ENCODE measurements around the gene NBPF11. TPM values are rescaled to one million over a fixed set of nuclear protein-coding genes. Genes with fewer than 3 reads are reported as not detected.
"Not testable (repeated sequence)": the region's sequence is repeated elsewhere in the genome, so short reads cannot be mapped to it uniquely, and the experiment has no call there.

NBPF11 gene
- total RNA-seq, 4 donors from 2014 or later: 6.2 to 16.8 (median 12.8) TPM

- H3K27ac ChIP-seq; H3K4me1 ChIP-seq; H3K36me3 ChIP-seq; intact Hi-C loops (cut with DNase I; ENCODE audit: low total_unique reads); H3K9me3 ChIP-seq; H3K4me3 ChIP-seq; DNase-seq; H3K27me3 ChIP-seq: not testable (repeated sequence)
Measured at GRCh38 chr1:148146191-148146997, 5.7 kb downstream of the NBPF11 start.

GRCh38 chr1:148143223-148143622, 8.9 kb downstream of the NBPF11 start:
- intact Hi-C loops (cut with DNase I; ENCODE audit: low total_unique reads); H3K27ac ChIP-seq; DNase-seq; H3K27me3 ChIP-seq; H3K36me3 ChIP-seq; H3K9me3 ChIP-seq; H3K4me3 ChIP-seq; H3K4me1 ChIP-seq: not testable (repeated sequence)

GRCh38 chr1:148141936-148142335, 10.1 kb downstream of the NBPF11 start:
- H3K4me1 ChIP-seq; H3K36me3 ChIP-seq; H3K27ac ChIP-seq; H3K4me3 ChIP-seq; DNase-seq; intact Hi-C loops (cut with DNase I; ENCODE audit: low total_unique reads); H3K27me3 ChIP-seq; H3K9me3 ChIP-seq: not testable (repeated sequence)

GRCh38 chr1:148138606-148139005, 13.5 kb downstream of the NBPF11 start:
- intact Hi-C loops (cut with DNase I; ENCODE audit: low total_unique reads): not testable (repeated sequence)

GRCh38 chr1:148122341-148122740, 29.7 kb downstream of the NBPF11 start:
- intact Hi-C loops (cut with DNase I; ENCODE audit: low total_unique reads); H3K27me3 ChIP-seq; H3K36me3 ChIP-seq; H3K4me3 ChIP-seq; H3K9me3 ChIP-seq; DNase-seq; H3K4me1 ChIP-seq; H3K27ac ChIP-seq: not testable (repeated sequence)

More at GRCh38 chr1:148138606-148139005, 13.5 kb downstream of the NBPF11 start:
- H3K27ac ChIP-seq, H3K4me1 ChIP-seq, H3K27me3 ChIP-seq, H3K9me3 ChIP-seq, DNase-seq, H3K36me3 ChIP-seq, H3K4me3 ChIP-seq: not testable (repeated sequence)

- H3K4me1 ChIP-seq; intact Hi-C loops (cut with DNase I; ENCODE audit: low total_unique reads); H3K27ac ChIP-seq; H3K36me3 ChIP-seq; H3K27me3 ChIP-seq; H3K9me3 ChIP-seq; DNase-seq; H3K4me3 ChIP-seq: not testable (repeated sequence)
Measured at GRCh38 chr1:148120395-148120794, 31.7 kb downstream of the NBPF11 start.

- H3K9me3 ChIP-seq; H3K4me1 ChIP-seq; DNase-seq; H3K4me3 ChIP-seq; H3K27me3 ChIP-seq; H3K36me3 ChIP-seq; intact Hi-C loops (cut with DNase I; ENCODE audit: low total_unique reads); H3K27ac ChIP-seq: not testable (repeated sequence)
Measured at GRCh38 chr1:148095732-148096131, 56.3 kb downstream of the NBPF11 start.

- H3K4me3 ChIP-seq; intact Hi-C loops (cut with DNase I; ENCODE audit: low total_unique reads); DNase-seq; H3K9me3 ChIP-seq; H3K36me3 ChIP-seq; H3K27me3 ChIP-seq; H3K27ac ChIP-seq; H3K4me1 ChIP-seq: not testable (repeated sequence)
Measured at GRCh38 chr1:148086196-148086595, 65.9 kb downstream of the NBPF11 start.

- DNase-seq; H3K4me3 ChIP-seq; H3K27ac ChIP-seq; intact Hi-C loops (cut with DNase I; ENCODE audit: low total_unique reads); H3K9me3 ChIP-seq; H3K27me3 ChIP-seq; H3K36me3 ChIP-seq; H3K4me1 ChIP-seq: not testable (repeated sequence)
Measured at GRCh38 chr1:148081205-148081604, 70.9 kb downstream of the NBPF11 start.

- DNase-seq; intact Hi-C loops (cut with DNase I; ENCODE audit: low total_unique reads); H3K4me3 ChIP-seq; H3K9me3 ChIP-seq; H3K27me3 ChIP-seq; H3K36me3 ChIP-seq; H3K4me1 ChIP-seq; H3K27ac ChIP-seq: not testable (repeated sequence)
Measured at GRCh38 chr1:148078632-148079519, 73.2 kb downstream of the NBPF11 start.

- H3K36me3 ChIP-seq; H3K4me1 ChIP-seq; H3K27me3 ChIP-seq; DNase-seq; H3K4me3 ChIP-seq; H3K27ac ChIP-seq; intact Hi-C loops (cut with DNase I; ENCODE audit: low total_unique reads); H3K9me3 ChIP-seq: not testable (repeated sequence)
Measured at GRCh38 chr1:148078090-148078489, 74.0 kb downstream of the NBPF11 start.

- H3K4me3 ChIP-seq; H3K9me3 ChIP-seq; intact Hi-C loops (cut with DNase I; ENCODE audit: low total_unique reads): not testable (repeated sequence)
Measured at GRCh38 chr1:148077458-148077857, 74.6 kb downstream of the NBPF11 start.

GRCh38 chr1:148073392-148073791, 78.7 kb downstream of the NBPF11 start:
- H3K27me3 ChIP-seq; H3K27ac ChIP-seq; H3K9me3 ChIP-seq; intact Hi-C loops (cut with DNase I; ENCODE audit: low total_unique reads); H3K36me3 ChIP-seq; H3K4me3 ChIP-seq; DNase-seq; H3K4me1 ChIP-seq: not testable (repeated sequence)

More at GRCh38 chr1:148077458-148077857, 74.6 kb downstream of the NBPF11 start:
- H3K36me3 ChIP-seq, H3K4me1 ChIP-seq, H3K27me3 ChIP-seq, H3K27ac ChIP-seq, DNase-seq: not testable (repeated sequence)
